Keratinocyte (primary cell): ENCODE measurements around the gene RGSL1. TPM values are rescaled to one million over a fixed set of nuclear protein-coding genes. Genes with fewer than 3 reads are reported as not detected.
A peak's percentile ranks its signal among the peaks of the same experiment; 100 is the strongest.

Experiments
- DNase-seq: peaks from one replicate; pipeline ENCODE4 v3.0.0-alpha.2; 2011; ENCODE audit warnings: low read depth, missing footprints, low spot score
- FAIRE-seq: peaks from 2 replicates; lab custom pipeline; 2011; peaks lifted over from hg19 to GRCh38; lab: Jason Lieb, UNC
- H2AFZ ChIP-seq: 2 replicates; pipeline ENCODE4 v1.6.0; 2012; ENCODE audit warnings: low read length, control low read depth, inconsistent platforms; ENCODE audit not compliant: control insufficient read depth
- H3K27ac ChIP-seq: 2 replicates; pipeline ENCODE4 v1.5.1; 2011; ENCODE audit warnings: low read length; ENCODE audit not compliant: control insufficient read depth, insufficient read depth
- H3K27me3 ChIP-seq: 3 replicates; pipeline ENCODE4 v1.6.0; 2011; ENCODE audit warnings: low read length; ENCODE audit not compliant: control insufficient read depth, insufficient read depth; ENCODE audit errors: extremely low read depth
- H3K36me3 ChIP-seq, 2 experiments: 2 replicates in 1 of 2; 3 replicates in 1 of 2; pipeline ENCODE4 v1.5.1; 2011; ENCODE audit warnings: low read length in 2 of 2, mild to moderate bottlenecking in 1 of 2; ENCODE audit not compliant: control insufficient read depth in 2 of 2, insufficient read depth in 2 of 2; ENCODE audit errors: extremely low read depth in 1 of 2
- H3K4me1 ChIP-seq: 3 replicates; pipeline ENCODE4 v1.5.1; 2011; ENCODE audit warnings: low read length; ENCODE audit not compliant: control insufficient read depth, insufficient read depth; ENCODE audit errors: extremely low read depth
- H3K4me2 ChIP-seq: 3 replicates; pipeline ENCODE4 v1.6.0; 2011; ENCODE audit warnings: low read depth, low read length; ENCODE audit not compliant: control insufficient read depth, insufficient read depth; ENCODE audit errors: extremely low read depth
- H3K4me3 ChIP-seq, 3 experiments: fragments of 200-600 bp in 1 of 3; sonication (generic) in 1 of 3; 2 replicates in 2 of 3; 3 replicates in 1 of 3; pipeline ENCODE4 v1.5.1; 2011 to 2016; ENCODE audit warnings: low read length in 3 of 3, mild to moderate bottlenecking in 3 of 3, control low read depth in 2 of 3, inconsistent platforms in 1 of 3, low read depth in 1 of 3, mixed read lengths in 1 of 3, mixed run types in 1 of 3, moderate library complexity in 1 of 3; ENCODE audit not compliant: control insufficient read depth in 2 of 3, insufficient read depth in 2 of 3; ENCODE audit errors: extremely low read depth in 1 of 3
- H3K79me2 ChIP-seq: 2 replicates; pipeline ENCODE4 v1.6.0; 2012; ENCODE audit warnings: low read length; ENCODE audit not compliant: control insufficient read depth, insufficient read depth
- H3K9ac ChIP-seq: 3 replicates; pipeline ENCODE4 v1.6.0; 2011; ENCODE audit warnings: low read length; ENCODE audit not compliant: control insufficient read depth, insufficient read depth; ENCODE audit errors: extremely low read depth
- H3K9me1 ChIP-seq: 3 replicates; pipeline ENCODE4 v1.6.0; 2011; ENCODE audit warnings: low read length; ENCODE audit not compliant: control insufficient read depth, insufficient read depth; ENCODE audit errors: extremely low read depth
- H3K9me3 ChIP-seq: 2 replicates; pipeline ENCODE4 v1.5.1; 2012; ENCODE audit warnings: low read depth, low read length; ENCODE audit not compliant: control insufficient read depth
- H4K20me1 ChIP-seq: 3 replicates; pipeline ENCODE4 v1.6.0; 2011; ENCODE audit warnings: low read length; ENCODE audit not compliant: control insufficient read depth, insufficient read depth; ENCODE audit errors: extremely low read depth
- EZH2 ChIP-seq: IDR thresholded peaks from one replicate; pipeline ENCODE4 v1.6.1; 2012; ENCODE audit warnings: inconsistent platforms, mild to moderate bottlenecking, low read length, moderate library complexity
- dilution Hi-C: fragments of 300-500 bp; cut with MboI; formaldehyde crosslinking; loops from one replicate; pipeline ENCODE4 v1.7.0; 2020; ENCODE audit warnings: low sequenced_read_pairs; ENCODE audit not compliant: extremely low pct_ligation_motif_present
- polyA plus RNA-seq, 5 experiments: library from polyadenylated mRNA; depleted of rRNA in 3 of 5; stranded (reverse) in 3 of 5; stranded (forward) in 1 of 5; unstranded in 1 of 5; fragments of >200 nt; gene quantifications; 1 replicate in 1 of 5; 2 replicates in 3 of 5; 3 replicates in 1 of 5; pipeline versions ENCODE4 v1.2.1 to v1.2.3, GENCODE V29; 2011 to 2012; ENCODE audit warnings: missing spikeins in 2 of 5, low read depth in 1 of 5, low replicate concordance in 1 of 5
- TF ChIP-seq, protein P1 (sequence below), 3 experiments: IDR thresholded peaks in 1 of 3; conservative IDR thresholded peaks in 1 of 3; optimal IDR thresholded peaks in 1 of 3; 2 replicates in 2 of 3; 3 replicates in 1 of 3; pipeline versions ENCODE3 to v1.5.1; 2011; ENCODE audit warnings: low read length in 3 of 3, mild to moderate bottlenecking in 3 of 3, moderate library complexity in 2 of 3, control low read depth in 1 of 3, inconsistent platforms in 1 of 3; ENCODE audit not compliant: insufficient read depth in 2 of 3; ENCODE audit errors: extremely low read depth in 1 of 3

Gene RGSL1
- polyA plus RNA-seq, 1 donor (not counting 4 experiments of a cell fraction or from before 2014, with no cell fraction given), result not detected

DNA sequence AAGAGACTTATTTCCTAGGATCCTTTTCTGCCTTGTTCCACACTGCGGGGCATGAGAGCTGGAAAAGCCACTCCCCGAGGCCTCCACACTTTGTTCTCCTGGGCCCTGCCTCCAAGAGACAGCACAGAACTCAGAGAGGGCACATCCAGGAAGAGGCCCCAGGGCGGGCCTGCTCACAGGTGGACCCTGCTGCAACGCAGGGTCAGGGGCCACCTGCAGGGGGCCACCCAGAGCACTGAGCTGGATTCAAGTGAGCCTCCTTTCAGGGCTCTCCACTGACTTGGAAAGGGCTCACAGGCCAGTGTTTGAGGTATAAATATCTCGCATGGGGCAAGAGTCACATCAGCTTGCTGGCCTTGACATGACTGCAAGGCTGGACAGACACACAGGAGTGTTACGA, 149.4 kb downstream of the RGSL1 start:
- no peak overlapping the region for H3K4me2 ChIP-seq
- H3K4me3 ChIP-seq, result no peak overlapping the region
- peaks cover 3% of the 10 kb centered on the region for H3K4me1 ChIP-seq
- no peak overlapping the region for H3K9ac ChIP-seq
- H3K9me1 ChIP-seq, result no peaks in the 10 kb centered on the region
- H3K9me3 ChIP-seq, result no peaks in the 10 kb centered on the region
- no peaks in the 10 kb centered on the region for H3K79me2 ChIP-seq
- no peak for DNase-seq
- H3K36me3 ChIP-seq, result no peaks in the 10 kb centered on the region
- FAIRE-seq, result no peak
- H3K27ac ChIP-seq, result no peak overlapping the region
- TF ChIP-seq EZH2, result no peak
- TF ChIP-seq, protein P1, sequence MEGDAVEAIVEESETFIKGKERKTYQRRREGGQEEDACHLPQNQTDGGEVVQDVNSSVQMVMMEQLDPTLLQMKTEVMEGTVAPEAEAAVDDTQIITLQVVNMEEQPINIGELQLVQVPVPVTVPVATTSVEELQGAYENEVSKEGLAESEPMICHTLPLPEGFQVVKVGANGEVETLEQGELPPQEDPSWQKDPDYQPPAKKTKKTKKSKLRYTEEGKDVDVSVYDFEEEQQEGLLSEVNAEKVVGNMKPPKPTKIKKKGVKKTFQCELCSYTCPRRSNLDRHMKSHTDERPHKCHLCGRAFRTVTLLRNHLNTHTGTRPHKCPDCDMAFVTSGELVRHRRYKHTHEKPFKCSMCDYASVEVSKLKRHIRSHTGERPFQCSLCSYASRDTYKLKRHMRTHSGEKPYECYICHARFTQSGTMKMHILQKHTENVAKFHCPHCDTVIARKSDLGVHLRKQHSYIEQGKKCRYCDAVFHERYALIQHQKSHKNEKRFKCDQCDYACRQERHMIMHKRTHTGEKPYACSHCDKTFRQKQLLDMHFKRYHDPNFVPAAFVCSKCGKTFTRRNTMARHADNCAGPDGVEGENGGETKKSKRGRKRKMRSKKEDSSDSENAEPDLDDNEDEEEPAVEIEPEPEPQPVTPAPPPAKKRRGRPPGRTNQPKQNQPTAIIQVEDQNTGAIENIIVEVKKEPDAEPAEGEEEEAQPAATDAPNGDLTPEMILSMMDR (optimal IDR thresholded peaks at IDR 0.05 in 1 of 3, IDR thresholded peaks at IDR 0.05 in 1 of 3, conservative IDR thresholded peaks at IDR 0.05 in 1 of 3; ENCODE audit: extremely low read depth in 1 of 3, insufficient read depth in 2 of 3, low read length in 3 of 3), result peak; percentile 27 to 33 (median 30)
- H2AFZ ChIP-seq, result no peak overlapping the region
- dilution Hi-C loops, result loop anchor here (25.0 kb wide), 3 partner anchors 162 to 512 kb away; partner anchors contain the start of gene NPL
- peaks cover 19% of the 10 kb centered on the region for H3K27me3 ChIP-seq
- H4K20me1 ChIP-seq, result no peaks in the 10 kb centered on the region

GRCh38 chr1:182600036-182600713, 150.2 kb downstream of the RGSL1 start:
- H2AFZ ChIP-seq, result no peak overlapping the region
- H3K9ac ChIP-seq, result no peak overlapping the region
- FAIRE-seq, result no peak
- H3K4me3 ChIP-seq, result no peak overlapping the region
- no peaks in the 10 kb centered on the region for H4K20me1 ChIP-seq
- H3K36me3 ChIP-seq, result no peaks in the 10 kb centered on the region
- peaks cover 8% of the 10 kb centered on the region for H3K4me1 ChIP-seq
- peaks cover 23% of the 10 kb centered on the region for H3K27me3 ChIP-seq
- H3K9me1 ChIP-seq, result no peaks in the 10 kb centered on the region
- no peak overlapping the region for H3K4me2 ChIP-seq
- no peaks in the 10 kb centered on the region for H3K79me2 ChIP-seq
- TF ChIP-seq EZH2, result no peak
- TF ChIP-seq, protein P1 (optimal IDR thresholded peaks at IDR 0.05 in 1 of 3, IDR thresholded peaks at IDR 0.05 in 1 of 3, conservative IDR thresholded peaks at IDR 0.05 in 1 of 3; ENCODE audit: extremely low read depth in 1 of 3, insufficient read depth in 2 of 3, low read length in 3 of 3), result no peak
- H3K9me3 ChIP-seq, result no peaks in the 10 kb centered on the region
- dilution Hi-C loops, result no loop called here
- DNase-seq, result no peak
- no peak overlapping the region for H3K27ac ChIP-seq
